Breast epithelium (tissue), 4 donors: ENCODE data around the gene ETFA. TPM values are rescaled to one million over a fixed set of nuclear protein-coding genes. Genes with fewer than 3 reads are reported as not detected.

ENCODE experiments used
- DNase-seq, 2 donors: peaks; one replicate each; pipeline ENCODE4 v3.0.0-alpha.2; 2019; ENCODE audit warnings: low spot score in 2 of 2
- H3K27ac ChIP-seq, 2 donors: fragments of 200-600 bp; sonication (generic) in 1 of 2; one replicate each; pipeline ENCODE4 v1.5.1; 2016 to 2019; ENCODE audit warnings: mild to moderate bottlenecking in 1 of 2
- H3K27me3 ChIP-seq, 2 donors: fragments of 200-600 bp; sonication (generic) in 1 of 2; one replicate each; pipeline versions ENCODE4 v1.5.1 to v1.6.0; 2017 to 2019; ENCODE audit warnings: control low read depth in 1 of 2, mild to moderate bottlenecking in 1 of 2
- H3K36me3 ChIP-seq: fragments of 200-600 bp; one replicate; pipeline ENCODE4 v1.5.1; 2019
- H3K4me1 ChIP-seq, 2 donors: fragments of 200-600 bp; sonication (generic); one replicate each; pipeline ENCODE4 v1.5.1; 2016 to 2019; ENCODE audit warnings: control low read depth in 1 of 2
- H3K4me3 ChIP-seq, 3 donors: fragments of 200-600 bp; sonication (generic); 1 replicate in 2 of 3; 2 replicates in 1 of 3; pipeline ENCODE4 v1.5.1; 2016 to 2019; ENCODE audit warnings: mild to moderate bottlenecking in 3 of 3, moderate library complexity in 2 of 3
- H3K9me3 ChIP-seq, 2 donors: fragments of 200-600 bp; sonication (generic) in 1 of 2; one replicate each; pipeline ENCODE4 v1.5.1; 2016 to 2019; ENCODE audit warnings: control low read depth in 1 of 2
- CTCF ChIP-seq, 3 donors: fragments of 450-650 bp; IDR thresholded peaks; one replicate each; pipeline ENCODE4 v1.5.1; 2016 to 2017; ENCODE audit warnings: antibody characterized with exemption in 3 of 3, mild to moderate bottlenecking in 3 of 3, moderate library complexity in 3 of 3
- POLR2A ChIP-seq: fragments of 450-650 bp; IDR thresholded peaks from one replicate; pipeline ENCODE4 v1.6.1; 2016; ENCODE audit warnings: antibody characterized with exemption, mild to moderate bottlenecking, moderate library complexity
- POLR2AphosphoS5 ChIP-seq, 3 donors: sonication (generic); formaldehyde crosslinking; IDR thresholded peaks; one replicate each; pipeline ENCODE4 v1.6.1; 2017; ENCODE audit warnings: antibody characterized with exemption in 3 of 3
- intact Hi-C: fragments of 100-400 bp; cut with DNase I; formaldehyde crosslinking; loops from one replicate; pipeline ENCODE4 v1.15.1; 2023; ENCODE audit warnings: low total_unique reads
- total RNA-seq, 3 donors: library from RNA; depleted of rRNA; stranded (reverse); fragments of >200 nt; gene quantifications; one replicate each; pipeline ENCODE4 v1.1.0, GENCODE V29; 2016

ETFA gene
- total RNA-seq, 3 donors from 2014 or later: 96.0 to 108 (median 108) TPM

GRCh38 chr15:76245072-76245610, 66.1 kb downstream of the ETFA start:
- H3K36me3 ChIP-seq: no peaks in the 10 kb centered on the region
- TF ChIP-seq POLR2AphosphoS5 (IDR thresholded peaks at IDR 0.05) (no peak), CTCF (IDR thresholded peaks at IDR 0.05) (no peak), POLR2A (no peak)
- H3K27me3 ChIP-seq: no peaks in the 10 kb centered on the region
- no peak for DNase-seq
- no peaks in the 10 kb centered on the region for H3K9me3 ChIP-seq
- no peak overlapping the region for H3K4me3 ChIP-seq
- H3K27ac ChIP-seq: no peak overlapping the region
- H3K4me1 ChIP-seq: no peaks in the 10 kb centered on the region
- intact Hi-C loops: no loop called here

- TF ChIP-seq POLR2AphosphoS5 (IDR thresholded peaks at IDR 0.05): no peak
- TF ChIP-seq CTCF (IDR thresholded peaks at IDR 0.05): no peak
- TF ChIP-seq POLR2A: no peak
- intact Hi-C loops: loop anchor here (10.0 kb wide), 1 partner anchor 115 kb away; no protein-coding TSS in a partner anchor
- Histone ChIP-seq H3K36me3 (no peaks in the 10 kb centered on the region), H3K27ac (no peak overlapping the region), H3K9me3 (no peaks in the 10 kb centered on the region), H3K27me3 (no peaks in the 10 kb centered on the region), H3K4me3 (no peak overlapping the region), H3K4me1 (no peaks in the 10 kb centered on the region)
- no peak for DNase-seq
Measured at GRCh38 chr15:76239786-76240185, 71.5 kb downstream of the ETFA start.

GRCh38 chr15:76236350-76236749, 74.9 kb downstream of the ETFA start:
- no peak for DNase-seq
- no peaks in the 10 kb centered on the region for H3K9me3 ChIP-seq
- no peak for TF ChIP-seq POLR2AphosphoS5 (IDR thresholded peaks at IDR 0.05)
- intact Hi-C loops: loop anchor here (10.0 kb wide), 1 partner anchor 112 kb away; no protein-coding TSS in a partner anchor
- H3K27ac ChIP-seq: no peak overlapping the region
- no peaks in the 10 kb centered on the region for H3K36me3 ChIP-seq
- H3K4me3 ChIP-seq: no peak overlapping the region
- H3K27me3 ChIP-seq: no peaks in the 10 kb centered on the region
- no peaks in the 10 kb centered on the region for H3K4me1 ChIP-seq

GRCh38 chr15:76235186-76235826, 76.0 kb downstream of the ETFA start:
- Histone ChIP-seq H3K27ac (no peak overlapping the region), H3K36me3 (no peaks in the 10 kb centered on the region), H3K27me3 (no peaks in the 10 kb centered on the region), H3K4me1 (no peaks in the 10 kb centered on the region), H3K9me3 (no peaks in the 10 kb centered on the region), H3K4me3 (no peak overlapping the region)
- no peak for DNase-seq
- intact Hi-C loops: loop anchor here (10.0 kb wide), 1 partner anchor 111 kb away; no protein-coding TSS in a partner anchor
- peak in 1 of 3 donors; percentile 27 for TF ChIP-seq CTCF (IDR thresholded peaks at IDR 0.05)
- TF ChIP-seq POLR2AphosphoS5 (IDR thresholded peaks at IDR 0.05): no peak

GRCh38 chr15:76234337-76234889, 76.9 kb downstream of the ETFA start:
- Histone ChIP-seq H3K36me3 (no peaks in the 10 kb centered on the region), H3K27me3 (no peaks in the 10 kb centered on the region), H3K4me3 (no peak overlapping the region), H3K4me1 (no peaks in the 10 kb centered on the region), H3K27ac (no peak overlapping the region), H3K9me3 (no peaks in the 10 kb centered on the region)
- intact Hi-C loops: loop anchor here (10.0 kb wide), 1 partner anchor 110 kb away; no protein-coding TSS in a partner anchor
- no peak for TF ChIP-seq POLR2AphosphoS5 (IDR thresholded peaks at IDR 0.05)
- no peak for DNase-seq

- no peaks in the 10 kb centered on the region for H3K9me3 ChIP-seq
- no peak for TF ChIP-seq POLR2AphosphoS5 (IDR thresholded peaks at IDR 0.05)
- TF ChIP-seq CTCF (IDR thresholded peaks at IDR 0.05): no peak
- no peak for TF ChIP-seq POLR2A
- no peaks in the 10 kb centered on the region for H3K4me1 ChIP-seq
- H3K27me3 ChIP-seq: no peaks in the 10 kb centered on the region
- intact Hi-C loops: loop anchor here (10.0 kb wide), 1 partner anchor 109 kb away; no protein-coding TSS in a partner anchor
- no peak overlapping the region for H3K4me3 ChIP-seq
- H3K36me3 ChIP-seq: no peaks in the 10 kb centered on the region
- DNase-seq: no peak
- H3K27ac ChIP-seq: no peak overlapping the region
Measured at GRCh38 chr15:76233921-76234320, 77.3 kb downstream of the ETFA start.
